ENCODE measurements around the gene MUC2. TPM values are rescaled to one million over a fixed set of nuclear protein-coding genes. Genes with fewer than 3 reads are reported as not detected.

The MUC2 gene
- total RNA-seq, 2 donors from 2014 or later: 0.05 TPM; not detected in 1

DNA sequence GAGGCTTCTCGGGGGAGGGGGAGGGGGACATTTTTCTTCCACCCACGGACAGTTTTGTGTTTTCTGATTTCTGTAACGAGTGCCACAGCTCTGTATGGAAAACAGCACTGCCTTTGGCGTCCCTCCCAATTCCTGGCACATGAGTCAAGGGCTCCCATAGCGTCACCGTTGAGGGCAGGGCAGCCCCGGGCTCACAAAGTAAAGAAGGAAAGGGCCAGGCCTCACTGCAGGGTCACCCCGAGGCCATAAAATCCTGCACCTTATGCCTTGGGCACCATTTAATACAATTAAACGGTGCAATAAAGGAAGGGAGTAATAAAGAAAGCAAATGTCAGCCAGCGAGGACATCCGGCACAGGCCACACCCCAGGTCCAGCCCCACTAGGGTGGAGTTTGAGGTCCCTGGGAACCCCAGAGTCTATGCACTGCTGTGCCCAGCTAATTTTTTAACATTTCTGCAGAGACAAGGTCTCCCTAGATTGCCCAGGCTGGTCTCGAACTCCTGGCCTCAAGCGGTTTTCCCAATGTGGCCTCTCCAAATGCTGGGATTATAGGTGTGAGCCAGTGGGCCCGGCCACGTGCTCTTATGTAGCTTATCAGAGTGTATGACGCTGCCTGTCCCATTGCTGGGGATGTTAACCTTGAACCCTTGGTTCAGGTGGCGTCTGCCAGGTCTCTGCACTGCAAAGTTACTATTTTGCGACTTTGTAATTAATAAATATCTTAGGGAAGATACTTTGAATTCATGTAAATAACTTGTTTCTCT, 13.6 kb upstream of the MUC2 start:
- peak; percentile 85 for DNase-seq (ENCODE audit: low spot score)
- intact Hi-C loops (cut with DNase I): loop anchor here in 1 of 2 donors (5.0 kb wide), 1 partner anchor 1776 kb away; no protein-coding TSS in a partner anchor

- intact Hi-C loops (cut with DNase I): loop anchor here in 1 of 2 donors (5.0 kb wide), 1 partner anchor 1775 kb away; no protein-coding TSS in a partner anchor
- no peak for DNase-seq (ENCODE audit: low spot score)
These were observed 12.4 kb upstream of the MUC2 start for GRCh38 chr11:1062075-1062820.

- intact Hi-C loops (cut with DNase I): loop anchor here in 1 of 2 donors (5.0 kb wide), 1 partner anchor 1773 kb away; no protein-coding TSS in a partner anchor
- DNase-seq (ENCODE audit: low spot score): no peak
These were observed 10.5 kb upstream of the MUC2 start for GRCh38 chr11:1064167-1064566.

GRCh38 chr11:1067812-1068496, 6.7 kb upstream of the MUC2 start:
- DNase-seq (ENCODE audit: low spot score): no peak
- intact Hi-C loops (cut with DNase I): no loop called here

- intact Hi-C loops (cut with DNase I): no loop called here
- DNase-seq (ENCODE audit: low spot score): no peak
These were observed 4.9 kb upstream of the MUC2 start for GRCh38 chr11:1069740-1070139.

GRCh38 chr11:1070594-1071462, 3.8 kb upstream of the MUC2 start:
- intact Hi-C loops (cut with DNase I): no loop called here
- DNase-seq (ENCODE audit: low spot score): peak; percentile 76

DNA sequence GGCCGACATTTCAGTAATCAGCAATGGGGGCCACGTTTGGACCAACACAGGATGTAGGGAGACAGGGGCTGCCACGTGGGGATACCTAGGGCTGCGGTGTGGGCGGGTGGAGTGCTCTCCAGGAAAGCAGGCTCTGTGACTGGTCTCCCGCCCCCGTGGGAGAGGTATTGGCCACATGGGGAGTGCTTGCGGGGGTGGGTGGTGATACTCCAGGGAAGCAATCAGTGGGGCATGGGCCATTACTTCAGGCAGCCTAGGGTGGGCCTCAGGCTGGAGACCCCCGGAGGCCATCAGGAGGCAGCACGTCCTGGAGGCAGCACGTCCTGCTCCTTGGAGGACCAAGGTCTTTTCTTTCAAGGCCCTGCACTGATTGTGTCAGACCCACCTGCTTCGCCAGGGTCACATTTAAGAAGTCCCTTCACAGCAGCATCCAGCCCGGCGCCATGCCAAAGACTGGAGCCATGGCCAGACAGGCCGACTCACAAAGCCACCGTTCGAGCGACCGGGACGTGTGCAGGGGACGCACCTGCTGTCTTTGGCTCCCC, 3.0 kb upstream of the MUC2 start:
- DNase-seq (ENCODE audit: low spot score): peak; percentile 69
- intact Hi-C loops (cut with DNase I): no loop called here

DNA sequence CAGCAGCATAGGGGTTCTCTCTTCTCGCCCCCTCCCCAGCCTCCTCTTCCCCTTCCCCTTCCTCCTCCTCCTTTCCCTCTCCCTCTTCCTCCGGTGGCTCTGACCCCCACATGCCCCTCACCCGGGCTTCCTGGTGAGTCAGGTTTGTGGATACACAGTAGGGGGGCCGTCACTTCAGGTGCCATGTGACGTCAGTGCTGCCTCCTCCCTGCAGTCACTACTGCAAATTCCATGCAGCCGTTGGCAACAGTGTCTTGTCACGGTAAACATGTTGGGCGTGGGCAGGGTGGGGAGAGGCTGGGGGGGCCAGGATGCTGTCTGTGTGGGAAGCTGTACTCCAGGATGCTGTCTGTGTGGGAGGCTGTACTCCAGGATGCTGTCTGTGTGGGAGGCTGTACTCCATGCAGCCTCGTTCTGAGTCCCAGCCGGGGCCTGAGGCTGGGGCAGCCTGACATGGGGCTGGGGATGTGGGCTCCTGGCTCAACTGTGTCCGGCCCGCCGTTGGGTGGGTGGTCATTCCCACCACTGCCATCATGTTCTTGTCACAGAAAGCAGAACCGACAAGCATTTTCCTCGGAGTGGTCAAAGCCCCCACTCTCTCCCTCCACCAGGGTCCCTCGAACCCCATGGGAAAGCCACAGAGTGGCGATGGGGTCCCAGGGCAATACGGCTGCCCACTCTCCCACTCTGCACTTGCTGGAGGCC, 2.4 kb upstream of the MUC2 start:
- intact Hi-C loops (cut with DNase I): no loop called here
- DNase-seq (ENCODE audit: low spot score): peak; percentile 75

GRCh38 chr11:1072821-1073231, 1.8 kb upstream of the MUC2 start:
- intact Hi-C loops (cut with DNase I): no loop called here
- peak; percentile 66 for DNase-seq (ENCODE audit: low spot score)

- DNase-seq (ENCODE audit: low spot score): peak; percentile 85
- intact Hi-C loops (cut with DNase I): no loop called here
These were observed 1.4 kb upstream of the MUC2 start for GRCh38 chr11:1073261-1073724.

DNA sequence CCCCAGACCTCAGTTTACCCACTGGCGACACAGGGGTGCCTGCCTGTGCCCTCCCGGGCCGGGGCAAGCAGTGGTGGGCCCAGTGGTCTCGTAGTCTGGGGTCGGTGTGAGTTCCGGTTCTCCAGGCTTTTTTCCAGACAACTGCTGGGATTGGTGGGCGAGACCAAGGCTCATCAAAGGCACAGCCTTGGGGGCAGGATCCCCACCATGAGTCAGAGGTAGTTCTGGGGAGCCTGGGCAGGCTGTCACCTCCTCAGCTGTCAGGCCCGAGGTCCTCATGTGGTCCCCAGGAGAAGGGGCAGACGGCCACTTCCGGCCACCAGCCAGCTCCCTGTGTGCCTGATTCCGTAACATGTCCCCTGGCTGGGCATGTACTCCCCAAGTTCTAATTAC, 827 bp upstream of the MUC2 start:
- intact Hi-C loops (cut with DNase I): no loop called here
- peak; percentile 67 for DNase-seq (ENCODE audit: low spot score)

DNA sequence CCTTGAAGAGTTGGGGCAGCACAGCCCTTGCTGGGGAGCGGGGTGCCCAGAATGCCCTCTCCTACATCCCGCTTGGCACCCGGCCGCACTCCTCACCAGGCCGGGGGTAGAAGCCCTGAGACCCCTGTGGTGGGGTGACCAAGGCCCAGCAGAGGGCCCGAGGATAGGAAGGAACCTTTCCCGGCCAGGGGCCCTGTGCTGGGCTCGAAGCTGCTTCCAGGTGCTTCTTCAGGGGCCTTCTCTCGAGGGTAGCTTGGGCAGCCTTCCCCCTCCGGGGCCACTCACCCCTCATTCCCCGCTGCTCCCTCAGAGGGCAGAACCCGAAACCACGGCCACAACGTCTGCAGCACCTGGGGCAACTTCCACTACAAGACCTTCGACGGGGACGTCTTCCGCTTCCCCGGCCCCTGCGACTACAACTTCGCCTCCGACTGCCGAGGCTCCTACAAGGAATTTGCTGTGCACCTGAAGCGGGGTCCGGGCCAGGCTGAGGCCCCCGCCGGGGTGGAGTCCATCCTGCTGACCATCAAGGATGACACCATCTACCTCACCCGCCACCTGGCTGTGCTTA, 752 bp downstream of the MUC2 start:
- DNase-seq (ENCODE audit: low spot score): peak; percentile 81
- intact Hi-C loops (cut with DNase I): no loop called here

GRCh38 chr11:1076061-1076665, 1.5 kb downstream of the MUC2 start:
- peak; percentile 60 for DNase-seq (ENCODE audit: low spot score)
- intact Hi-C loops (cut with DNase I): no loop called here

- DNase-seq (ENCODE audit: low spot score): peak; percentile 68
- intact Hi-C loops (cut with DNase I): no loop called here
These were observed 2.4 kb downstream of the MUC2 start for GRCh38 chr11:1077033-1077416.

- intact Hi-C loops (cut with DNase I): no loop called here
These were observed 2.9 kb downstream of the MUC2 start for GRCh38 chr11:1077417-1078119.

GRCh38 chr11:1078191-1078601, 3.5 kb downstream of the MUC2 start:
- intact Hi-C loops (cut with DNase I): no loop called here
- DNase-seq (ENCODE audit: low spot score): peak; percentile 74

More at GRCh38 chr11:1077417-1078119, 2.9 kb downstream of the MUC2 start:
- DNase-seq (ENCODE audit: low spot score): peak; percentile 74

All from posterior vena cava (tissue), 2 donors.